Fibroblast of the conjunctiva (primary cell): ENCODE measurements around the gene ECM2.
A peak's percentile ranks its signal among the peaks of the same experiment; 100 is the strongest.
"Not testable (repeated sequence)": the region's sequence is repeated elsewhere in the genome, so short reads cannot be mapped to it uniquely, and the experiment has no call there.

ENCODE experiments used
- DNase-seq: peaks from one replicate; pipeline ENCODE4 v3.0.0-alpha.2; 2010; ENCODE audit warnings: low read depth

Gene ECM2

GRCh38 chr9:92535940-92536850 is at the start of gene ECM2:
ECM2 (minus strand) TSS chr9:92535990; CDS start chr9:92522866, 13,124 bp downstream.
- DNase-seq: peak; percentile 68

- no peak for DNase-seq
Measured at GRCh38 chr9:92576175-92576574, 40.4 kb upstream of the ECM2 start.

DNA sequence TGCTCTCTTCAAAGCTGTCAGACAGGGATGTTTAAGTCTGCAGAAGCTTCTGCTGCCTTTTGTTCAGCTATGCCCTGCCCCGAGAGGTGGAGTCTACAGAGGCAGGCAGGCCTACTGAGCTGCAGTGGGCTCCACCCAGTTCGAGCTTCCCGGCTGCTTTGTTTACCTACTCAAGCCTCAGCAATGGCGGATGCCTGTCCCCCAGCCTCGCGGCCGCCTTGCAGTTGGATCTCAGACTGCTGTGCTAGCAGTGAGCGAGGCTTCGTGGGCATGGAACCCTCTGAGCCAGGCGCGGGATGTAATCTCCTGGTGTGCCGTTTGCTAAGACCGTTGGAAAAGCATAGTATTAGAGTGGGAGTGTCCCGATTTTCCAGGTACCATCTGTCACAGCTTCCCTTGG is 37.8 kb upstream of the ECM2 start:
- not testable (repeated sequence) for DNase-seq

- DNase-seq: not testable (repeated sequence)
Measured at GRCh38 chr9:92571871-92572270, 36.1 kb upstream of the ECM2 start.

DNA sequence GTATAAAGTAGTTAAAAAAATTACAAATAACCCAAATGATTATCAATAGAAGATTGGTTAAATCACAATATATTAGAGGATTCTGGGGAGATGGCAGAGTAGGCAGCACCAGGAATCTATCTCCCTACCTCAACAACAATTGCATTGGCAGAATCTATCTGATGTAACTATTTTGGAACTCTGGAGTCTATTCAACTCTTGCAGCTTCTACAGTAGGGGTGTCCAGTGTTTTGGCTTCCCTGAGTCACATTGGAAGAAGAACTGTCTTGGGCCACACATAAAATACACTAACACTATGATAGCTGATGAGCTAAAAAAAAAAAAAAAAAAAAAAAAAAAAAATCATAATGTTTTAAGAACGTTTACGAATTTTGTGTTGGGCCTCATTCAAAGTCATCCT is 29.2 kb upstream of the ECM2 start:
- no peak for DNase-seq

- no peak for DNase-seq
Measured at GRCh38 chr9:92564504-92564903, 28.7 kb upstream of the ECM2 start.

DNA sequence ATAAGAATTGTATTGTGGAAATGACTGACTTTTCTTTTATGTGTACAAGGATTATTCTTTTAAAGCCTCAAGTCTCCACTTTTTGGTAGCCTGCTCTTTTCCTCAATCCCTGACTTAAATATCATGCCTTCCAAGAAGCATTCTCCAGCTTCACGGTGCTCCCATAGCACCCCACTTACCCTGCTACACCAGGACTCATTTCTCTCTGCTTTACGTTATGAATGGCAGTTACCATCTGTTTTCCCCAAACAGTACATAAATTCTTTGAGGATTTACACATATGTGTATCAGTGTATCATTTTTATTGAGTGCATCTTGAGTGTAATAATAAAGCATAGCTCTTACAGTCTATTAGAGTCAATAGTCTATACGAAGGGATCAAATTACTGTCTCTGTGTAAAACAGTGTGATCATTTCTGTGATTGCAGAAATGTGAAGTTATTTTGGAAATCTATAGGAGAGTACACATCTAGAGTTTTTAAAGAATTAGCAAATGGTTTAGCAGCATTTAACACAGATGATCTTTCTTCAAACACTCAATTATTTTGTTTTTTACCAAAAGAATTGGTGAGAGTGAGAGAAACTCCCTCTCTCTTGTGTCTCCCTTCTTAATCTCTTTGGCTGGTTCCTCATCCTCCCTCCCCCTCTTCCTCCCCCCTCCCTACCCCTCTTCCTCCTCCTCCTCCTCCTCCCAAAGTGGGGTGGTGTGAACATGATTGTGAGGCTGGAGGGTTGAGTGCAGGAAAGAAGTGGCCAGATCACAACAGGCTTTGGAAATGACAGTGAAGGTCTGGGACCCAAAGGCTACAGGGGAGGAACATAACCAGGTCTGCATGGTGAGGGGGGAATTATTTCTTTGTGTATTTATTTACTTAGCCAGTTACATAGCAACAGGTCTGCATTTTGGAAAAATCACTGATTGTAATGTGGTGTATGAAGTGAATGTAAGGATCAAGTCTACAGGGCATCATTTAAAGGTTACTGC is 27.6 kb upstream of the ECM2 start:
- no peak for DNase-seq

GRCh38 chr9:92562461-92562967 is 26.7 kb upstream of the ECM2 start:
- DNase-seq: peak; percentile 4

GRCh38 chr9:92561374-92562330 is 25.9 kb upstream of the ECM2 start:
- DNase-seq: no peak

- DNase-seq: no peak
Measured at GRCh38 chr9:92558612-92559374, 23.0 kb upstream of the ECM2 start.

DNA sequence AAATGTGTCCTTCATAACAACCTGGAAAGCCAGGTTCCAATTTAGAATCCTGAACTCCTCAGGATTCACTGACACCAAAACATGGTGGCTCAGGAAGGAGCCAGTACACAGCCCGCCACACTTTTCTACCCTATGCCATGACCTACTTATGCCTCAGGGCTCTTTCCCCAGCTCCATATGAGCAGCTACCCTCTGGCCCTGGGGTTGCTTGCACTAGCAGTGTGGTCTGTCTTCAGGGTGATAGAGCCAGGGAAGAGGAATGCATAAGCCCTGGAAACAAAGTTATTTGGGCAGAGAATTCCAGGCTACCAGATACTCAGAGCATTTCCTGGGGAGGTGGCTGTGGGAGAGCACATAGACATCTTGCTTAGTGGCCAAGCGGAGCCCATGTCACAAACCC is 15.0 kb upstream of the ECM2 start:
- DNase-seq: no peak

- no peak for DNase-seq
Measured at GRCh38 chr9:92547356-92547755, 11.6 kb upstream of the ECM2 start.

GRCh38 chr9:92545002-92545510 is 9.3 kb upstream of the ECM2 start:
- no peak for DNase-seq

- no peak for DNase-seq
Measured at GRCh38 chr9:92543972-92544371, 8.2 kb upstream of the ECM2 start.

- DNase-seq: no peak
Measured at GRCh38 chr9:92538541-92538940, 2.8 kb upstream of the ECM2 start.

- DNase-seq: no peak
Measured at GRCh38 chr9:92534674-92535073, 1.1 kb downstream of the ECM2 start.

DNA sequence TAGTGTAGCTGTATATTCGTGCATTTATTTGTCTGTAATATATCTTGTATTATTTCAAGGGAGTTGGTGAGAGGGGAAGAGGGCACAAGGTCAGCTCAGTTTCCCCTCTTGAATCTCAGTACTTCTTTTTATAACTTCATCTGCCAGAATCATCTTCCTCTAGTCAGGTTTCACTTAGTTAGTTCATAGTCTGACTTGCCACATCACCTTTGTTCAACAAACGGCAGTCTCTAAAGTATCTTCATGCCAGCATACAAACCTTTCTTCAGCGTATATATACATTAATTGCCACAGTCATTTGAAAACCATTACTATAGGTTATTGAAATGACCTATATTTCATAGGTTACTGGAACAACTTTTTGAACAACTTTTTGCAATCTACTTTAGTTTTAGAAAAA is 1.6 kb downstream of the ECM2 start:
- DNase-seq: no peak

DNA sequence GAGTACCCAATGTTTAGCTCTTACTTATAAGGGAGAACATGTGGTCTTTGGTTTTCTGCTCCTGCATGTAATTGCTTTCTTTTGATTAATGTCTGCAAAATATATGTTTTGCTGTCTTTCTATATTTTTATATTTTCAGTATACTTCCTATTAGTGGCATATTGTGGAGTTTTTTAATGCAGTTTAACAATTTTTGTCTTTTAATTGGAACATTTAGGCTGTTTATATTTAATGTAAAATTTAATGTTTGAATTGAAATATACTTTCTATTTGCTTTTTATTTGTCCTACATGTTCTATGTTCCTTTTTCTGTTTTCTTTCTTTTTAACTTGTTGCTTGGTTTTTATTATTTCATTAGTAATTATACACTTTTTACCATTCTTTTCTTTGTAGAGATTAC is 4.9 kb downstream of the ECM2 start:
- no peak for DNase-seq

DNA sequence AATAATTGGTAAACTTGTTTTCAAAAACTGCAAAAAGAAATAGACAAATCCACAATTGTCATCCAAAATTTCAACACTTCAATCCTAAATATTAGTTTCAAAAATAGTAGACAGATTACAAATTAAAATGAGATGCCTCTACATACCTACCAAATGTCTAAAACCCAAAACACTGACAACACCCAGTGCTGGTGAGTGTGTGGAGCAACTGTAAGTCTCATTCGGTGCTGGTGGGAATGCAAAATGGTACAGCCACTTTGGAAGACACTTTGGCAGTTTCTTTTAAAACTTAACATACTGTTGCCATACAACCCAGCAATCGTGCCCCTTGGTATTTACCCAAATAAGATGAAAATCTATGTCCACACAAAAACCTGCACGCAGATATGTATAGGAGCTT is 6.7 kb downstream of the ECM2 start:
- no peak for DNase-seq

GRCh38 chr9:92528522-92528849 is 7.3 kb downstream of the ECM2 start:
- DNase-seq: no peak
